Esophagus muscularis mucosa (tissue), 4 donors: ENCODE data around the gene RBM19. TPM values are rescaled to one million over a fixed set of nuclear protein-coding genes. Genes with fewer than 3 reads are reported as not detected.

Experiments
- DNase-seq: peaks from one replicate; pipeline ENCODE4 v3.0.0-alpha.2; 2017; ENCODE audit errors: extremely low spot score
- H3K27ac ChIP-seq, 4 donors: fragments of 200-600 bp; sonication (generic); replicated peaks in 1 of 4; 1 replicate in 3 of 4; 2 replicates in 1 of 4; pipeline ENCODE4 v1.5.1; 2016 to 2019; ENCODE audit warnings: mild to moderate bottlenecking in 1 of 4
- H3K27me3 ChIP-seq, 4 donors: fragments of 200-600 bp; sonication (generic); one replicate each; pipeline versions ENCODE4 v1.5.1 to v1.6.0; 2016 to 2019
- H3K36me3 ChIP-seq, 4 donors: fragments of 200-600 bp; sonication (generic); one replicate each; pipeline ENCODE4 v1.5.1; 2016 to 2019
- H3K4me1 ChIP-seq, 4 donors: fragments of 200-600 bp; sonication (generic); one replicate each; pipeline ENCODE4 v1.5.1; 2016 to 2019
- H3K4me3 ChIP-seq, 4 donors: fragments of 200-600 bp; sonication (generic); 1 replicate in 2 of 4; 2 replicates in 2 of 4; pipeline ENCODE4 v1.5.1; 2016 to 2019; ENCODE audit warnings: mild to moderate bottlenecking in 4 of 4, moderate library complexity in 1 of 4
- H3K9me3 ChIP-seq, 4 donors: fragments of 200-600 bp; sonication (generic); 1 replicate in 3 of 4; 2 replicates in 1 of 4; pipeline ENCODE4 v1.5.1; 2016 to 2019
- CTCF ChIP-seq, 3 experiments: fragments of 200-600 bp in 2 of 3; fragments of 450-650 bp in 1 of 3; sonication (generic) in 2 of 3; IDR thresholded peaks; one replicate each; pipeline ENCODE4 v1.5.1; 2017 to 2019; ENCODE audit warnings: antibody characterized with exemption in 3 of 3, mild to moderate bottlenecking in 2 of 3, moderate library complexity in 1 of 3
- EP300 ChIP-seq: sonication (generic); formaldehyde crosslinking; IDR thresholded peaks from one replicate; pipeline ENCODE4 v1.6.1; 2017; ENCODE audit warnings: antibody characterized with exemption
- POLR2A ChIP-seq: fragments of 450-650 bp; IDR thresholded peaks from one replicate; pipeline ENCODE4 v1.6.1; 2017; ENCODE audit warnings: antibody characterized with exemption, moderate library complexity, mild to moderate bottlenecking, low read depth
- POLR2AphosphoS5 ChIP-seq, 2 donors: sonication (generic); formaldehyde crosslinking; IDR thresholded peaks; one replicate each; pipeline ENCODE4 v1.6.1; 2017; ENCODE audit warnings: antibody characterized with exemption in 2 of 2
- WGBS: methylation state at CpG from one replicate; pipeline ENCODE4 v1.1.5; 2018; 5-methylcytosine and 5-hydroxymethylcytosine counted together
- intact Hi-C: fragments of 100-400 bp; cut with DNase I; formaldehyde crosslinking; loops from one replicate; pipeline ENCODE4 v1.15.1; 2023
- total RNA-seq, 4 donors: library from RNA; depleted of rRNA; stranded (reverse); fragments of >200 nt; gene quantifications; one replicate each; pipeline versions ENCODE4 v1.1.0 to v1.2.1, GENCODE V29; 2016

The RBM19 gene
- total RNA-seq, 4 donors from 2014 or later = 26.7 to 40.0 (median 27.4) TPM

GRCh38 chr12:113948151-113948914 is 17.8 kb downstream of the RBM19 start:
- Histone ChIP-seq H3K9me3 (no peaks in the 10 kb centered on the region), H3K27me3 (no peaks in the 10 kb centered on the region), H3K4me1 (no peaks in the 10 kb centered on the region), H3K27ac (no peak overlapping the region), H3K4me3 (no peak overlapping the region), H3K36me3 (peaks cover 77 to 100% (median 96%) of the 10 kb centered on the region in 4 donors)
- WGBS = 93% methylated on average over 15 of the region's 17 CpGs
- DNase-seq = no peak
- TF ChIP-seq POLR2A (no peak), CTCF (IDR thresholded peaks at IDR 0.05) (no peak), POLR2AphosphoS5 (IDR thresholded peaks at IDR 0.05) (no peak), EP300 (no peak)
- intact Hi-C loops = no loop called here

GRCh38 chr12:113946175-113946574 is 19.9 kb downstream of the RBM19 start:
- WGBS = 90% methylated on average over 8 of the region's 8 CpGs
- intact Hi-C loops = no loop called here
- no peak overlapping the region for H3K4me3 ChIP-seq
- H3K4me1 ChIP-seq = no peaks in the 10 kb centered on the region
- H3K27ac ChIP-seq = no peak overlapping the region
- DNase-seq = no peak
- H3K36me3 ChIP-seq = peaks cover 75 to 100% (median 99%) of the 10 kb centered on the region in 4 donors
- no peaks in the 10 kb centered on the region for H3K9me3 ChIP-seq
- TF ChIP-seq POLR2A = no peak
- no peak for TF ChIP-seq CTCF (IDR thresholded peaks at IDR 0.05)
- no peak for TF ChIP-seq EP300
- TF ChIP-seq POLR2AphosphoS5 (IDR thresholded peaks at IDR 0.05) = no peak
- no peaks in the 10 kb centered on the region for H3K27me3 ChIP-seq

- WGBS = 88% methylated on average over 16 of the region's 20 CpGs
- TF ChIP-seq POLR2AphosphoS5 (IDR thresholded peaks at IDR 0.05) (no peak), EP300 (no peak), CTCF (IDR thresholded peaks at IDR 0.05) (no peak), POLR2A (no peak)
- Histone ChIP-seq H3K9me3 (no peaks in the 10 kb centered on the region), H3K4me3 (no peak overlapping the region), H3K36me3 (peaks cover 82 to 100% (median 99%) of the 10 kb centered on the region in 4 donors), H3K27ac (no peak overlapping the region), H3K4me1 (no peaks in the 10 kb centered on the region), H3K27me3 (no peaks in the 10 kb centered on the region)
- no peak for DNase-seq
- intact Hi-C loops = no loop called here
Measured at GRCh38 chr12:113945174-113946173, 20.7 kb downstream of the RBM19 start.

GRCh38 chr12:113942209-113942608 is 23.9 kb downstream of the RBM19 start:
- Histone ChIP-seq H3K36me3 (peaks cover 78 to 100% (median 98%) of the 10 kb centered on the region in 4 donors), H3K27me3 (no peaks in the 10 kb centered on the region), H3K27ac (no peak overlapping the region), H3K9me3 (no peaks in the 10 kb centered on the region), H3K4me3 (no peak overlapping the region), H3K4me1 (no peaks in the 10 kb centered on the region)
- no peak for TF ChIP-seq EP300
- TF ChIP-seq POLR2A = no peak
- TF ChIP-seq CTCF (IDR thresholded peaks at IDR 0.05) = no peak
- TF ChIP-seq POLR2AphosphoS5 (IDR thresholded peaks at IDR 0.05) = no peak
- intact Hi-C loops = no loop called here
- 93% methylated on average over 15 of the region's 15 CpGs for WGBS
- no peak for DNase-seq
